ENCODE data around the gene DGKE.

Gene DGKE

GRCh38 chr17:56866496-56866895 lies 32.5 kb downstream of the DGKE start:
- no peak overlapping the region for H3K27ac ChIP-seq (ENCODE audit: low read length)
- H3K4me1 ChIP-seq (ENCODE audit: low read length): no peaks in the 10 kb centered on the region
- H3K4me2 ChIP-seq (ENCODE audit: low read length): no peak overlapping the region

GRCh38 chr17:56867948-56868376 lies 34.0 kb downstream of the DGKE start:
- no peaks in the 10 kb centered on the region for H3K27me3 ChIP-seq (ENCODE audit: low read depth, low read length)
- H3K9ac ChIP-seq (ENCODE audit: low read length): no peak overlapping the region
- H4K20me1 ChIP-seq (ENCODE audit: insufficient read depth, low read length): no peaks in the 10 kb centered on the region
- no peak overlapping the region for H3K4me3 ChIP-seq (ENCODE audit: low read length)
- H3K4me2 ChIP-seq (ENCODE audit: low read length): no peak overlapping the region
- TF ChIP-seq EZH2phosphoT487 (IDR thresholded peaks at IDR 0.05; ENCODE audit: low read depth): no peak
- no peak for TF ChIP-seq CTCF (IDR thresholded peaks at IDR 0.05; ENCODE audit: low read depth, low read length)
- H3K27ac ChIP-seq (ENCODE audit: low read length): no peak overlapping the region
- H2AFZ ChIP-seq (ENCODE audit: low read depth, low read length): no peak overlapping the region
- H3K4me1 ChIP-seq (ENCODE audit: low read length): no peaks in the 10 kb centered on the region
- no peaks in the 10 kb centered on the region for H3K9me3 ChIP-seq (ENCODE audit: insufficient read depth, low read length)
- H3K36me3 ChIP-seq (replicated peaks; ENCODE audit: low read depth, low read length): peaks cover 6% of the 10 kb centered on the region
- no peaks in the 10 kb centered on the region for H3K79me2 ChIP-seq (ENCODE audit: low read length)

More at GRCh38 chr17:56866496-56866895, 32.5 kb downstream of the DGKE start:
- H3K27me3 ChIP-seq (ENCODE audit: low read depth, low read length): no peaks in the 10 kb centered on the region
- H3K9me3 ChIP-seq (ENCODE audit: insufficient read depth, low read length): no peaks in the 10 kb centered on the region
- H3K4me3 ChIP-seq (ENCODE audit: low read length): no peak overlapping the region
- H3K79me2 ChIP-seq (ENCODE audit: low read length): no peaks in the 10 kb centered on the region
- H4K20me1 ChIP-seq (ENCODE audit: insufficient read depth, low read length): no peaks in the 10 kb centered on the region
- peaks cover 11% of the 10 kb centered on the region for H3K36me3 ChIP-seq (replicated peaks; ENCODE audit: low read depth, low read length)
- no peak for TF ChIP-seq EZH2phosphoT487 (IDR thresholded peaks at IDR 0.05; ENCODE audit: low read depth)
- H2AFZ ChIP-seq (ENCODE audit: low read depth, low read length): no peak overlapping the region
- H3K9ac ChIP-seq (ENCODE audit: low read length): no peak overlapping the region

GRCh38 chr17:56868716-56869115 lies 34.8 kb downstream of the DGKE start:
- no peak overlapping the region for H3K27ac ChIP-seq (ENCODE audit: low read length)
- H3K9me3 ChIP-seq (ENCODE audit: insufficient read depth, low read length): no peaks in the 10 kb centered on the region
- H4K20me1 ChIP-seq (ENCODE audit: insufficient read depth, low read length): no peaks in the 10 kb centered on the region
- no peak overlapping the region for H3K4me3 ChIP-seq (ENCODE audit: low read length)
- no peaks in the 10 kb centered on the region for H3K4me1 ChIP-seq (ENCODE audit: low read length)
- TF ChIP-seq EZH2phosphoT487 (IDR thresholded peaks at IDR 0.05; ENCODE audit: low read depth) (no peak), CTCF (IDR thresholded peaks at IDR 0.05; ENCODE audit: low read depth, low read length) (no peak)
- H3K79me2 ChIP-seq (ENCODE audit: low read length): no peaks in the 10 kb centered on the region
- no peaks in the 10 kb centered on the region for H3K27me3 ChIP-seq (ENCODE audit: low read depth, low read length)
- H2AFZ ChIP-seq (ENCODE audit: low read depth, low read length): no peak overlapping the region
- peaks cover 6% of the 10 kb centered on the region for H3K36me3 ChIP-seq (replicated peaks; ENCODE audit: low read depth, low read length)
- no peak overlapping the region for H3K9ac ChIP-seq (ENCODE audit: low read length)
- H3K4me2 ChIP-seq (ENCODE audit: low read length): no peak overlapping the region

GRCh38 chr17:56870081-56870651 lies 36.2 kb downstream of the DGKE start:
- no peaks in the 10 kb centered on the region for H3K9me3 ChIP-seq (ENCODE audit: insufficient read depth, low read length)
- no peak overlapping the region for H3K4me2 ChIP-seq (ENCODE audit: low read length)
- TF ChIP-seq CTCF (IDR thresholded peaks at IDR 0.05; ENCODE audit: low read depth, low read length): no peak
- no peak for TF ChIP-seq EZH2phosphoT487 (IDR thresholded peaks at IDR 0.05; ENCODE audit: low read depth)
- no peak overlapping the region for H3K27ac ChIP-seq (ENCODE audit: low read length)
- no peak overlapping the region for H3K4me3 ChIP-seq (ENCODE audit: low read length)
- peaks cover 6% of the 10 kb centered on the region for H3K36me3 ChIP-seq (replicated peaks; ENCODE audit: low read depth, low read length)
- no peaks in the 10 kb centered on the region for H4K20me1 ChIP-seq (ENCODE audit: insufficient read depth, low read length)
- no peak overlapping the region for H3K9ac ChIP-seq (ENCODE audit: low read length)
- H3K4me1 ChIP-seq (ENCODE audit: low read length): no peaks in the 10 kb centered on the region
- H2AFZ ChIP-seq (ENCODE audit: low read depth, low read length): no peak overlapping the region
- no peaks in the 10 kb centered on the region for H3K27me3 ChIP-seq (ENCODE audit: low read depth, low read length)
- no peaks in the 10 kb centered on the region for H3K79me2 ChIP-seq (ENCODE audit: low read length)
